SU-DHL-6 (cell line): ENCODE results near the gene FANCI.

Experiments used
- CTCF ChIP-seq: fragments of 200-600 bp; sonication (generic); IDR thresholded peaks from one replicate; pipeline ENCODE4 v1.5.1; 2017; ENCODE audit warnings: antibody characterized with exemption, mild to moderate bottlenecking, low read length, moderate library complexity; ENCODE audit not compliant: insufficient read depth, poor library complexity, severe bottlenecking
- EZH2phosphoT487 ChIP-seq: fragments of 200-600 bp; sonication (generic), shearing (Covaris generic); conservative IDR thresholded peaks from 2 replicates; pipeline ENCODE4 v1.6.1; 2018; ENCODE audit warnings: mild to moderate bottlenecking, antibody characterized with exemption, low read length, moderate library complexity, mixed read lengths

GRCh38 chr15:89332446-89332845 lies 88.7 kb downstream of the FANCI start:
- TF ChIP-seq CTCF: peak; percentile 34
- TF ChIP-seq EZH2phosphoT487: no peak
